Ovary (tissue), 3 donors: ENCODE results near the gene WNT7B.

Experiments
- EP300 ChIP-seq: sonication (generic); formaldehyde crosslinking; IDR thresholded peaks from one replicate; pipeline ENCODE4 v1.6.1; 2017; ENCODE audit warnings: antibody characterized with exemption
- TF ChIP-seq, protein P1 (sequence below), 3 donors: fragments of 450-650 bp in 2 of 3; fragments of 200-600 bp in 1 of 3; IDR thresholded peaks; one replicate each; pipeline versions ENCODE4 v1.5.1 to v1.8.0; 2016 to 2022; ENCODE audit warnings: antibody characterized with exemption in 3 of 3, mild to moderate bottlenecking in 1 of 3
- donor health status: DM: no; HTN: no; CAD: no.

DNA sequence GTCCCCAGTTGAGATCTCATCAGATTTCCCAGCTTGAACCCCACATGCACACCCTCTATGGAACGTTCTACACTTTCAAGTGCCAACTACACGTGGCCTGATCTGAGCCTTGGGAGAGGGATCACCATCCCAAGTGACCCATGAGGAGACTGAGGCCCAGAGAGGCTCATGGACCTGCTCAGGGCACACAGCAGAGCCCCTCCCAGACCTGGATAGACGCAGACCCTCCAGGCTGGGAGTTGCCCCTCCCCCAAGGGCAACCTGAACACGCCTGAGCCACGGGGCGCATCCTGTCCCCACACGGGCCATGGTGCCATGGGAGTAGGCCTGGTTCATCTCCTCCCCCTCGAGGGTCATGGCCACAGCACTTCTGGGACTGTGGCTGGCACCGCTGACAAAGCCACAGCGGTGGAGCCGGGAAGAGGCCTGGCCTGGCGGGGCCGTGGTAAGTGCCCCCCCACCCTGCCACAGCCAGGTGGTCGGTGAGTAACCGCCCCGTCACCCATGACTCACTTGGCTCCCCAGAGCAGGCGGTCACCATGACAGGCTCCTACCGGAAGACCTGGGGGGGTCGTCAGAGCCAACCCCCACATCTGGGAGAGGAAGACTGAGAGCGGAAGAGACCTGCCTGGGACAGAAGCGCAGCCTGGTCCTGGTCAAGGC is 8.1 kb downstream of the WNT7B start:
- TF ChIP-seq, protein P1, sequence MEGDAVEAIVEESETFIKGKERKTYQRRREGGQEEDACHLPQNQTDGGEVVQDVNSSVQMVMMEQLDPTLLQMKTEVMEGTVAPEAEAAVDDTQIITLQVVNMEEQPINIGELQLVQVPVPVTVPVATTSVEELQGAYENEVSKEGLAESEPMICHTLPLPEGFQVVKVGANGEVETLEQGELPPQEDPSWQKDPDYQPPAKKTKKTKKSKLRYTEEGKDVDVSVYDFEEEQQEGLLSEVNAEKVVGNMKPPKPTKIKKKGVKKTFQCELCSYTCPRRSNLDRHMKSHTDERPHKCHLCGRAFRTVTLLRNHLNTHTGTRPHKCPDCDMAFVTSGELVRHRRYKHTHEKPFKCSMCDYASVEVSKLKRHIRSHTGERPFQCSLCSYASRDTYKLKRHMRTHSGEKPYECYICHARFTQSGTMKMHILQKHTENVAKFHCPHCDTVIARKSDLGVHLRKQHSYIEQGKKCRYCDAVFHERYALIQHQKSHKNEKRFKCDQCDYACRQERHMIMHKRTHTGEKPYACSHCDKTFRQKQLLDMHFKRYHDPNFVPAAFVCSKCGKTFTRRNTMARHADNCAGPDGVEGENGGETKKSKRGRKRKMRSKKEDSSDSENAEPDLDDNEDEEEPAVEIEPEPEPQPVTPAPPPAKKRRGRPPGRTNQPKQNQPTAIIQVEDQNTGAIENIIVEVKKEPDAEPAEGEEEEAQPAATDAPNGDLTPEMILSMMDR (IDR thresholded peaks at IDR 0.05) = no peak
- TF ChIP-seq EP300 = no peak
